Mesothelial cell of epicardium (in vitro differentiated cells): Measurements from ENCODE around the gene USP31. TPM values are rescaled to one million over a fixed set of nuclear protein-coding genes. Genes with fewer than 3 reads are reported as not detected.

Experiments
- DNase-seq, 2 experiments: peaks; one replicate each; pipeline ENCODE4 v3.0.0; 2021; ENCODE audit warnings: low spot score in 2 of 2; ENCODE audit not compliant: unreplicated experiment in 2 of 2
- H3K27ac Mint-ChIP-seq: 2 replicates; pipeline ENCODE4 v1.8.0; 2021; ENCODE audit warnings: mixed read lengths
- H3K27me3 Mint-ChIP-seq: 2 replicates; pipeline ENCODE4 v1.8.0; 2021; ENCODE audit warnings: low read depth, mixed read lengths
- H3K36me3 Mint-ChIP-seq: 2 replicates; pipeline ENCODE4 v1.8.0; 2021; ENCODE audit warnings: mixed read lengths
- H3K4me1 Mint-ChIP-seq: 2 replicates; pipeline ENCODE4 v1.8.0; 2021; ENCODE audit warnings: mixed read lengths
- H3K4me3 Mint-ChIP-seq: 2 replicates; pipeline ENCODE4 v1.8.0; 2021; ENCODE audit warnings: mild to moderate bottlenecking, moderate library complexity, mixed read lengths
- H3K9me3 Mint-ChIP-seq: 2 replicates; pipeline ENCODE4 v1.8.0; 2021; ENCODE audit warnings: mixed read lengths
- total RNA-seq: library from RNA; stranded (reverse); gene quantifications from 3 replicates; pipeline ENCODE4 v1.2.1, GENCODE V29; 2021
- TF ChIP-seq, protein P1 (sequence below): fragments of 200-600 bp; sonication (generic); IDR thresholded peaks from one replicate; pipeline ENCODE4 v1.5.0; 2021; ENCODE audit warnings: antibody characterized with exemption; ENCODE audit not compliant: unreplicated experiment

USP31 gene
- total RNA-seq, 1 donor from 2014 or later = 13.7 TPM

DNA sequence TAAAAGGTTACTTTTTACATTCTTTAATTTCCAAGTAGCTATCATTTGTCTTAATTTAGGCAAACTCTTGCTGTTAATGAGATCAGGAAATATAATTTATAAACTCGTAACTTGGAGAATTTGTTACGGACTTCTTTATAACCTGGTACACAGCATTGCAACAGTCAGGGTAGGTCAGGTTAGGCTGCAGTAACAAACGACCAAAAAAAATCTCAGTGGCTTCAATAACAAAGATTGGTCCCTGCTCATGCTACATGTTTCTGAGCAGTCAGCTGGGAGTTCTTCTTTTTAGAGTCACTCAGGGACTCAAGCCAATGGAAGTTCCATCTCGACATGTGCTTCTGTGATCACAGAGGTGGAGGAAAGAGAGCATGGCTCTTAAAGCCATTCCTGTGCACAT is 110.1 kb downstream of the USP31 start:
- no peaks in the 10 kb centered on the region for H3K9me3 Mint-ChIP-seq
- H3K27me3 Mint-ChIP-seq = peaks cover 3% of the 10 kb centered on the region
- no peak overlapping the region for H3K27ac Mint-ChIP-seq
- H3K4me1 Mint-ChIP-seq = no peaks in the 10 kb centered on the region
- TF ChIP-seq, protein P1, sequence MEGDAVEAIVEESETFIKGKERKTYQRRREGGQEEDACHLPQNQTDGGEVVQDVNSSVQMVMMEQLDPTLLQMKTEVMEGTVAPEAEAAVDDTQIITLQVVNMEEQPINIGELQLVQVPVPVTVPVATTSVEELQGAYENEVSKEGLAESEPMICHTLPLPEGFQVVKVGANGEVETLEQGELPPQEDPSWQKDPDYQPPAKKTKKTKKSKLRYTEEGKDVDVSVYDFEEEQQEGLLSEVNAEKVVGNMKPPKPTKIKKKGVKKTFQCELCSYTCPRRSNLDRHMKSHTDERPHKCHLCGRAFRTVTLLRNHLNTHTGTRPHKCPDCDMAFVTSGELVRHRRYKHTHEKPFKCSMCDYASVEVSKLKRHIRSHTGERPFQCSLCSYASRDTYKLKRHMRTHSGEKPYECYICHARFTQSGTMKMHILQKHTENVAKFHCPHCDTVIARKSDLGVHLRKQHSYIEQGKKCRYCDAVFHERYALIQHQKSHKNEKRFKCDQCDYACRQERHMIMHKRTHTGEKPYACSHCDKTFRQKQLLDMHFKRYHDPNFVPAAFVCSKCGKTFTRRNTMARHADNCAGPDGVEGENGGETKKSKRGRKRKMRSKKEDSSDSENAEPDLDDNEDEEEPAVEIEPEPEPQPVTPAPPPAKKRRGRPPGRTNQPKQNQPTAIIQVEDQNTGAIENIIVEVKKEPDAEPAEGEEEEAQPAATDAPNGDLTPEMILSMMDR = no peak
- no peak for DNase-seq
- no peaks in the 10 kb centered on the region for H3K36me3 Mint-ChIP-seq
- no peak overlapping the region for H3K4me3 Mint-ChIP-seq

DNA sequence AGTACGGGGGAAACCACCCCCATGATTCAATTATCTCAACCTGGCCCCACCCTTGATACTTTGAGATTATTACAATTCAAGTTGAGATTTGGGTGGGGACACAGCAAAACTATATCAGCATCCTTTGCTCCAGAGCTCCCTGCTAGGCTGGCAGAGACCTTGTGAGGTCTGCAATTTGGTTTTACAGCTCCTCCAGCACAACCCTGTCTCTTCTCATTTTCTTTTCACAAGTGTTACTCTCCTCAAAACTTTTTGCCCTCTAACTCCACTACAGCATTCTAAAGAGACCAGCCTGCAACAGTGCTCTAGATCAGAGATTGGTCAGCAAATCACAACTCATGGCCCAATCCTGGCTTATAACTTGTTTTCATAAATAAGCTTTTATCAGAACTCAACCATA is 114.0 kb downstream of the USP31 start:
- no peaks in the 10 kb centered on the region for H3K4me1 Mint-ChIP-seq
- peaks cover 9% of the 10 kb centered on the region for H3K9me3 Mint-ChIP-seq
- H3K27ac Mint-ChIP-seq = no peak overlapping the region
- no peak for DNase-seq
- H3K4me3 Mint-ChIP-seq = no peak overlapping the region
- H3K27me3 Mint-ChIP-seq = peaks cover 3% of the 10 kb centered on the region
- TF ChIP-seq, protein P1 = no peak
- H3K36me3 Mint-ChIP-seq = no peaks in the 10 kb centered on the region

DNA sequence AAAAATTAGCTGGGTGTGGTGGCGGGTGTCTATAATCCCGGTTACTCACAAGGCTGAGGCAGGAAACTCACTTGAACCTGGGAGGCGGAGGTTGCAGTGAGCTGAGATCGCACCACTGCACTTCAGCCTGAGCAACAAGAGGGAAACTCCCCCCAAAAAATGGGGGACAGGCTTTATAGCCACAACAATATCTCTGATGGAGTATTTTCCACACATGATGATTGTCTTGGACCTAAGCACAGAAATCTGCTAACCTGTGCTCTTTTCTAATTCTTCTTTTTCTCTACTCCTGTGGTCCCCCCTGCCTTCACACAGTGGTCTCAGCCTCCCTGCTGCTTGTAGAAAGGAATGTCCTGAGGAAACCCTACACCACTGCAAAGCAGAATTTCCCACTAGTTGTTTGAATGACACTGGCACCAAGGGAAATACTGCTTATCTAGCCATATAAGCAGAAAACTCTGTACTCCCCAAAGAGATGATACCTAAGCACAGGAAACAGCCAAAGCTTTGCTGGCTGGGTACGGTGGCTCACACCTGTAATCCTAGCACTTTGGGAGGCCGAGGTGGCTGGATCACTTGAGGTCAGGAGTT is 117.6 kb downstream of the USP31 start:
- Mint-ChIP-seq H3K27ac (no peak overlapping the region), H3K4me3 (no peak overlapping the region), H3K9me3 (peaks cover 9% of the 10 kb centered on the region), H3K36me3 (no peaks in the 10 kb centered on the region), H3K4me1 (no peaks in the 10 kb centered on the region), H3K27me3 (peaks cover 9% of the 10 kb centered on the region)
- no peak for DNase-seq
- TF ChIP-seq, protein P1 = no peak

DNA sequence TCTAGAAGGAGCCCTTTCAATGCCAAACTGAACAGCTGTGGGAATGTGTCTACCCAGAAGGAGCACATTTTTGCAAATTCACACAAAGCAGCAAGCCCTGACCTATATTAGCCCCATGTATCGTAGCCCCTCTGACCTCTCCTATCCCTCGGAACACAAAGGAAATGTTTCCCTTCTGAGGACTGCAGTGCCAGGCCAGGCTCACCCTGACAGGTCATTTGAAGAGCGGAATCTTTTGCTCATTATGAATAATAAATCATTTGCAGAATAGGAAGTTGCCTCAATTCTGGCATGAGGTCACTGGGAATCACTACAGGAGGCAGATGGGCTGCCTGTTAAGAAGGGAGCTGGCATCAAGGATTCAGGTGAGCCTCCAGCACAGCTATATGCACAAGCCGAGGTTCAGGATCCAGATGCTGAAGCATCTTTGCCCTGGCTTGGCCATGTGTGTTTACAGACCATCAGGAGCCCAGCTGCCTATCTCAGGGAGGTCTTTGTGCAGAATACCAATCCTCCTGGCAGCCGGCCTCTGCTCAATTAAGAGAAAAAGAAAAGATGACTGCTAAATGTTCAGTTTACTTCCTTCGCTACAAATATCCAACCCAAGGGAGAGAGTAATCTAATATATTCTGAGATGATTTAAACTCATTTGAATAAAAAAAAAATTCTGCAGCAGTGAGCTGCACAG is 119.4 kb downstream of the USP31 start:
- no peaks in the 10 kb centered on the region for H3K4me1 Mint-ChIP-seq
- H3K9me3 Mint-ChIP-seq = peaks cover 9% of the 10 kb centered on the region
- H3K4me3 Mint-ChIP-seq = no peak overlapping the region
- H3K36me3 Mint-ChIP-seq = no peaks in the 10 kb centered on the region
- TF ChIP-seq, protein P1 = no peak
- no peak for DNase-seq
- H3K27ac Mint-ChIP-seq = no peak overlapping the region
- peaks cover 9% of the 10 kb centered on the region for H3K27me3 Mint-ChIP-seq

DNA sequence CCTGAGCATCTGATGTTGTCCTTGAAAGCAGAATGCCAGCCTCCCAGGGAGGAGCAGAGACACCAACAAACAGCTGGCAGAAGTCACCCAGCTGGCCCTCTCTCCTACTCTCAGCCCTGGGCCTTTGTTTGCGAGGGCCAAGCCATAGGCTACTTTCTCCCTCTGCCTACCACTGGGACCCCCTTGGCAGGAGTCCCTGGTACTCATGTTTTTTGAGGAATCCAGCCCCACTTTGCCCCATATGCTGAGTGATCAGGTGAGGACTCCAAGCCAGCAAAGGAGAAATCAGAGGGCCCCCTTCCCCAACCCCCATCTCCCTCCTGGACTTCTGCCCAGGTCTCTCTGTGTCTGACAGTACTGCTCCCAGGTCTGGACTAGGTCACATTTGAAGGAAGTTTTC is 121.9 kb downstream of the USP31 start:
- no peaks in the 10 kb centered on the region for H3K9me3 Mint-ChIP-seq
- peaks cover 11% of the 10 kb centered on the region for H3K27me3 Mint-ChIP-seq
- no peaks in the 10 kb centered on the region for H3K4me1 Mint-ChIP-seq
- no peaks in the 10 kb centered on the region for H3K36me3 Mint-ChIP-seq
- TF ChIP-seq, protein P1 = no peak
- no peak overlapping the region for H3K4me3 Mint-ChIP-seq
- DNase-seq = no peak
- H3K27ac Mint-ChIP-seq = no peak overlapping the region
